ENCODE results near the gene ANKRD29.

- TF ChIP-seq CTCF (conservative IDR thresholded peaks at IDR 0.05 in 1 of 2, IDR thresholded peaks at IDR 0.05 in 1 of 2; ENCODE audit: low read depth in 1 of 2, low read length in 2 of 2) (no peak), EZH2 (IDR thresholded peaks at IDR 0.05; ENCODE audit: low read length, missing control alignments) (no peak)
These were observed 47.4 kb upstream of the ANKRD29 start for GRCh38 chr18:23710068-23710527.

Data from fibroblast of lung (primary cell).